CD4-positive, alpha-beta T cell treated with Interleukin-6 for 4 hours (primary cell): ENCODE measurements around the gene ACBD3.

Source experiments
- DNase-seq: peaks from one replicate; pipeline ENCODE4 v3.0.0-alpha.2; 2020; ENCODE audit warnings: mixed read lengths

The ACBD3 gene

DNA sequence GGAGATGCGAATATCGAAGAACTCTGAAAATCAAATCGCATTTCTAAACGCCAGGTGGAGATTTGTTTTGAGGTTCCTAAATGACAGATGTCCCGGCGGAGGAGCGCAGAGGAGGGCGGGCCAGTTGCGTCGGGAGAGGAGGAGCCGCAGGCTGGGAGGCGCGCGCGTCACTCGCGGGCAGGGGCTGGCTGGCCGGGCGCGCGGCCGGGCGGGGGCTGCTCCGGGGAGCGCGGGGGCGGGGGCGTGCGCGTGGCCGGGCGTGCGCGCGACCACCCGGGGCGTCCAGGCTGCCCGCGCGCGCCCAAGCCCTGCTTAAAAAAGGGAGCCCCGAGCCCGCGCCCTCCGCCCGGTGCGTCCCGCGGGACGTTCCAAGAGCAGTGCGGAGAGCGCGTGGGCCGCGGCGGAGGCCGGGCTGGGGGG, 76.7 kb downstream of the ACBD3 start:
- peak; percentile 84 for DNase-seq

GRCh38 chr1:226108935-226109828, 77.4 kb downstream of the ACBD3 start:
- DNase-seq, result no peak

DNA sequence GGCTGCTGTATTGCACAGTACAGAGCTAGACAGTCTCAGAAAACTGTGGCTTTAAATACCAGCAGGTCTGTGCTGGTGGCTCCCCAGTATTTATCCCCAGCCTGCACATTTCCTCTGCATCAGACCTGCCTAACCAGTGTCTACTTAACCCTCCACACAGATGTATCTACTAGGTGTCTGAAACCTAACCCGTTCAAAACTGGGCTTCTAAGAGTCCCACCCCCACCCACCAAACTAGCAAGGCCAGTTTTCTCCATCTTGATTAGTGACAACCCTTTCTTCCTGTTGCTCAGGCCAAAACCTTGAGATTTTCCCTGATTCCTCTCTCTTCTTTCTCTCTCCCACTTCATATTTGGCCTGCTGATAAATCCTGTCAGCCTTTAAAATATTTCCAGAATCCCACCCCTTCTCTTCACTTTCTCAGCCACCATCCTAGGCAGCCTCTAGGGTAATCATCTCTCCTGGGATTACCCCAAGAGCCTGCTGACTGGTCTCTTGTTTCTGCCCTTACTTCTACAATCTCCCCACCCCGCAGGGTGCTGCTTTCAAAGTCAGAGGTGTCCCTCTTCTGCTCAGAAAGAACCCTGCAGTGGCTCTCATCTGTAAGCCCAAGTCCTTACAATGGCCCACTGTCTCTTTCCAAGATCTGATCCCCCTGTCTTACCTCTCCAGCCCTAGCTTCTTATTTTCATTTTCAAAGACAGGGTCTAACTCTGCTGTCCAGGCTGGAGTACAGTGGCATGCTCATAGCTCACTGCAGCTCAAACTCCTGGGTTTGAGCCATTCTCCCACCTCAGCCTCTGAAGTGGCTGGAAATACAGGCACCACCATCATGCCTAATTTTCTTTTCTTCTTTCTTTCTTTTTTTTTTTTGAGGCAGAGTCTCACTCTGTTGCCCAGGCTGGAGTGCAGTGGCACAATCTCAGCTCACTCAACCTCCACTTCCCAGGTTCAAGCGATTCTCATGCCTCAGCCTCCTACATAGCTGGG, 78.8 kb downstream of the ACBD3 start:
- no peak for DNase-seq

DNA sequence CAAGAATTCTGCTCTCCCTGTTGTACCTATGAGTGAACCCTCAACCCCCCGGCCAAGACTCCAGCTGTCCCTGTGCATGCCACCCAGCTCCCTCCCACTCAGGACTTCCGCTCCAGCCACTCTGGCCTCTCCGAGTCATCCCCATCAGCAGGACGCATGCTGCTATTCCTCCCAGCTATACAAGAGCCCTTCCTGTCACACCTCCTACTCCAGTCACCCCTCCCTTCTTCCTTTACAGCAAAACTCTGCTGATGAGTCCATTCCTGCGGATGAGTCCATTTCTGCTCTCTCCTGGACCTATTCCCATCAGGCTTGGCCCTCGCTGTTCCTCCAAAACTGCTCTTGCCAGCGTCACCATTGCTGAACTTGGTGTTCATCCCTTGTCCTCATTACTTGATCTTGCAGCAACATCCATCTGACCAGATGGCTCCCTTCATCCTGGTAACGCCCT, 81.8 kb downstream of the ACBD3 start:
- no peak for DNase-seq

GRCh38 chr1:226100436-226101391, 85.8 kb downstream of the ACBD3 start:
- DNase-seq, result peak; percentile 66

DNA sequence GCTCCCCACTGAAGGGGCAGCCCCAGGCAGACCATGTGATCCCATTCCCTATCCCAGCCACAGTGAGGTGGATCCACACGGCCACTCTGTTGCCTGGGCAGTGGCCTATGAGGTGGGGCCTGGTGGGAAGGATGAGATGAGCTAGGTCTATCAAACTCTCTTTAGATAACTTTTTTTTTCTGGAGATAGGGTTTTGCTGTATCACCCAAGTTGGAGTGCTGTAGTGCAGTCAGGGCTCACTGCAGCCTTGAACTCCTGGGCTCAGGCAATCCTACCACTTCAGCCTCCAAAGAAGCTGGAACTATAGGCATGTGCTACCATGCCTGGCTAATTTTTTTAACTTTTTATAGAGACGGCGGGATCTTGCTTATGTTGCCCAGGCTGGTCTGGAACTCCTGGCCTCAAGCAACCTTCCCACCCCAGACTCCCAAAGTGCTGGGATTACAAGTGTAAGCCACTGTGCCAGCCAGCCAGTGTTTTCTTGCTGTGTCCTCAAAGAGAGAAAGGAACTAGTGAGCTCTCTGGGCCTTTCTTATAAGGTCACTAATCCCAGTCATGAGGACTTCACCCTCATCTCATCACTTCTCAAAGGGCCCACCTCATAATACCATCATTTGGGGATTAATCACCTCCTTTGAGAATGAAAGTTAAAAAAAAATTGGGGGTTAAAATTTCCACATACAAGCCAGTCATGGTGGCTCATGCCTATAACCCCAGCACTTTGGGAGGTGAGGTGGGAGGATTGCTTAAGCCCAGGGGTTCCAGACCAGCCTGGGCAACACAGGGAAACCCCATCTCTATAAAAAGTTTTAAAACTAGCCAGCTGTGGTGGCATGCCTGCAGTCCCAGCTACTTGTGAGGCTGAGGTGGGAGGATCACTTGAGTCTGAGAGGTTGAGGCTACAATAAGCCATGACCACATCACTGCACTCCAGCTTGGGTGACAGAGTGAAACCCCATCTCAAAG, 87.4 kb downstream of the ACBD3 start:
- DNase-seq, result no peak

DNA sequence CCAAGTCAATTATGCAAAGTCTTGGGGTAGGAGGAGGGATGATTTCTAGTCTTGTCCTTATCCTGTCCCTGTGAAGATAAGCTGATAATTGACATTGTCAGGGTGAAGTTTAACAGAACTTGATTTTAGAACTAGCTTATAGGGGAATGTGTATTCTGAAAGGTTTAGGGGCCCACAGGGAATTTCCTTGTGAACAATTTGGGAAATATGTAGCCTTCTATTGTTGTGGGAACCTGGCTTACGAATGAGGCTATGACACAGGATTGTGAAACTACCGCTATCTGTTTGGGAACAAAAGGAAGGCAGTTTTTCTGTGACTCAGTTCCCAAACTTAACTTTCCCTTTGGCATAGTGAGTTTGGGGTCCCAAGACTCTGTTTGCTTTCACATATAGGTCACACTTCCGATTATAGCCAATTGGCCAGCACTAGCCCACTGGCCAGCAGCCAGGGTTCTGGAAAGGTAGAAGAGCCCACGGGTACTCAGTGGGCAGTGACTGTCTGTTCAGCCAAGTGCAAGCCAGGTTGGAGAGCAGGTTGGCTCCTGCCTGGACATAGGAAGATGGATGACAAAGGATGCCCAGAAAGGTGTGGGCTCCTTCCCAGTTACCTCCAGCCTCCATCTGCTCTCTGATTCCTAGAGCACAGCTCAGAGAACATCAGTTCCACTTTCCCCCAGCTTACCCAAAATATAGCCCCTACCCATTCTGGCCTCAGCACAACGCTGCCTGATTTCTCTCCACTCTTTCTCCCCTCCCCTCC, 88.5 kb downstream of the ACBD3 start:
- DNase-seq, result no peak

GRCh38 chr1:226095286-226095685, 91.3 kb downstream of the ACBD3 start:
- no peak for DNase-seq
